OCI-LY1 (cell line): ENCODE measurements around the gene HAUS7.

Source experiments
- CTCF ChIP-seq: fragments of 200-600 bp; sonication (generic), shearing (Covaris generic); IDR thresholded peaks from 2 replicates; pipeline ENCODE4 v1.5.1; 2017; ENCODE audit warnings: mild to moderate bottlenecking, antibody characterized with exemption, low read length, moderate library complexity, mixed read lengths
- EZH2 ChIP-seq: fragments of 200-600 bp; sonication (generic), shearing (Covaris generic); IDR thresholded peaks from 2 replicates; pipeline ENCODE4 v1.8.0; 2017; ENCODE audit warnings: borderline replicate concordance, mixed run types, mild to moderate bottlenecking, antibody characterized with exemption, low read length, moderate library complexity, mixed read lengths

- TF ChIP-seq CTCF, result no peak
- no peak for TF ChIP-seq EZH2
These were observed 62.6 kb downstream of the HAUS7 start for GRCh38 chrX:153407736-153408135.
